Measurements from ENCODE around the gene HOXB8. TPM values are rescaled to one million over a fixed set of nuclear protein-coding genes. Genes with fewer than 3 reads are reported as not detected.
A peak's percentile ranks its signal among the peaks of the same experiment; 100 is the strongest.

HOXB8 gene
- total and polyA plus RNA-seq, 4 experiments from 2014 or later = not detected

DNA sequence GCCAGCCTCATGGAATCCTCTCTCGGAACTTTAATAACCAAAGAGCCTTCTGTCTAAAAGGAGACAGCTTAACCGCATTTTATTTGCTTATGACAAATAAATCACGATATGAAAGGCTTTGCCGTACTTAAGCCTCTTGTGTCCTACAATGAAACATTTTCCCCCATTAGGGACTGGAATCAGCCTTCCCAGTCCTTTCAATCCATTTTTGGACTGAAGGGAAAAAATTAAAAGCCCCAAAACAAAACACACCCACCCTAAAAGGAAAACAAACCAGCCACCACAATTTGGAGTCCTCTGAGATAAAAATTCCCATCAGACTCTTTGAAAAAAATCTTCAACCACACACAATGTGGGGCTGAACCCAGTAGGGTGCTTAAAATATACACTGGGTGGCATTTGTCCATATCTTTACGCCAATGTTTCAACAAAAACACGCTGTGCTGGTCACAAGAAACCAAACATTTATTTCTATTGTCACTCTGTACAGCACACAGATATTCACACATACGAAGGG is 40.0 kb downstream of the HOXB8 start:
- CTCF ChIA-PET (ENCODE audit: partially characterized antibody) = interaction anchor here (0.8 kb wide), 1 partner anchor 18 kb away, joined by 3 read pairs; the partner anchor contains the start of gene HOXB5
- POLR2A ChIA-PET (ENCODE audit: partially characterized antibody) = no interaction called here
- H3K4me3 ChIP-seq (ENCODE audit: low read length in 2 of 2) = no peak overlapping the region
- peaks cover 29% of the 10 kb centered on the region for H3K4me1 ChIP-seq (ENCODE audit: insufficient read depth, low read length)
- Mint-ChIP-seq H3K27ac (no peak overlapping the region), H3K9me3 (no peaks in the 10 kb centered on the region), H3K36me3 (peaks cover 7 to 12% of the 10 kb centered on the region in 2 donors), H3K4me3 (peak overlapping the region in 1 of 8 donors; percentile 37), H3K27me3 (peaks cover 9 to 13% of the 10 kb centered on the region in 2 donors), H3K4me1 (peaks cover 18 to 39% (median 27%) of the 10 kb centered on the region in 4 donors)
- no peak for DNase-seq
- no peaks in the 10 kb centered on the region for H3K27me3 ChIP-seq (ENCODE audit: insufficient read depth, low read length)
- no peaks in the 10 kb centered on the region for H3K36me3 ChIP-seq (ENCODE audit: insufficient read depth, low read length)
- no peak overlapping the region for H3K27ac ChIP-seq (ENCODE audit: low read depth, low read length)
- intact Hi-C loops (cut with micrococcal nuclease) = no loop called here
- H3K9me3 ChIP-seq (ENCODE audit: control insufficient read depth in 1 of 2, low read length in 2 of 2) = no peaks in the 10 kb centered on the region

GRCh38 chr17:48574505-48575065 is 40.5 kb downstream of the HOXB8 start:
- no peak overlapping the region for H3K27ac Mint-ChIP-seq
- CTCF ChIA-PET (ENCODE audit: partially characterized antibody) = interaction anchor here (0.6 to 0.8 kb wide), 2 partner anchors 17 to 19 kb away, joined by 3 read pairs; partner anchors contain the start of gene HOXB5
- intact Hi-C loops (cut with micrococcal nuclease) = no loop called here

GRCh38 chr17:48571826-48572417 is 43.2 kb downstream of the HOXB8 start:
- Histone ChIP-seq H3K36me3 (ENCODE audit: insufficient read depth, low read length) (no peaks in the 10 kb centered on the region), H3K27me3 (ENCODE audit: insufficient read depth, low read length) (no peaks in the 10 kb centered on the region), H3K27ac (ENCODE audit: low read depth, low read length) (no peak overlapping the region), H3K4me3 (ENCODE audit: low read length in 2 of 2) (no peak overlapping the region), H3K4me1 (ENCODE audit: insufficient read depth, low read length) (peaks cover 14% of the 10 kb centered on the region), H3K9me3 (ENCODE audit: control insufficient read depth in 1 of 2, low read length in 2 of 2) (no peaks in the 10 kb centered on the region)
- intact Hi-C loops (cut with micrococcal nuclease) = no loop called here
- ChIA-PET POLR2A (ENCODE audit: partially characterized antibody) (no interaction called here), CTCF (ENCODE audit: partially characterized antibody) (no interaction called here)
- Mint-ChIP-seq H3K4me3 (no peak overlapping the region), H3K27ac (no peak overlapping the region), H3K9me3 (no peaks in the 10 kb centered on the region), H3K4me1 (peaks cover 6 to 21% (median 12%) of the 10 kb centered on the region in 4 donors), H3K27me3 (peaks cover 0 to 11% of the 10 kb centered on the region in 2 donors), H3K36me3 (peaks cover 2 to 4% of the 10 kb centered on the region in 2 donors)
- DNase-seq = no peak

More at GRCh38 chr17:48574505-48575065, 40.5 kb downstream of the HOXB8 start:
- Mint-ChIP-seq H3K9me3 (no peaks in the 10 kb centered on the region), H3K4me1 (peaks cover 18 to 33% (median 24%) of the 10 kb centered on the region in 4 donors), H3K4me3 (peak overlapping the region in 1 of 8 donors; percentile 6), H3K27me3 (peaks cover 8 to 11% of the 10 kb centered on the region in 2 donors), H3K36me3 (peaks cover 7 to 12% of the 10 kb centered on the region in 2 donors)
- Histone ChIP-seq H3K27me3 (ENCODE audit: insufficient read depth, low read length) (no peaks in the 10 kb centered on the region), H3K36me3 (ENCODE audit: insufficient read depth, low read length) (no peaks in the 10 kb centered on the region), H3K4me1 (ENCODE audit: insufficient read depth, low read length) (peaks cover 25% of the 10 kb centered on the region), H3K4me3 (ENCODE audit: low read length in 2 of 2) (no peak overlapping the region), H3K27ac (ENCODE audit: low read depth, low read length) (no peak overlapping the region), H3K9me3 (ENCODE audit: control insufficient read depth in 1 of 2, low read length in 2 of 2) (no peaks in the 10 kb centered on the region)
- DNase-seq = no peak
- POLR2A ChIA-PET (ENCODE audit: partially characterized antibody) = no interaction called here

GRCh38 chr17:48571024-48571818 is 43.9 kb downstream of the HOXB8 start:
- ChIA-PET POLR2A (ENCODE audit: partially characterized antibody) (no interaction called here), CTCF (ENCODE audit: partially characterized antibody) (no interaction called here)
- Histone ChIP-seq H3K27me3 (ENCODE audit: insufficient read depth, low read length) (no peaks in the 10 kb centered on the region), H3K9me3 (ENCODE audit: control insufficient read depth in 1 of 2, low read length in 2 of 2) (no peaks in the 10 kb centered on the region), H3K27ac (ENCODE audit: low read depth, low read length) (no peak overlapping the region), H3K4me3 (ENCODE audit: low read length in 2 of 2) (no peak overlapping the region), H3K36me3 (ENCODE audit: insufficient read depth, low read length) (no peaks in the 10 kb centered on the region), H3K4me1 (ENCODE audit: insufficient read depth, low read length) (peaks cover 10% of the 10 kb centered on the region)
- no peak overlapping the region for H3K27ac Mint-ChIP-seq
- no peaks in the 10 kb centered on the region for H3K9me3 Mint-ChIP-seq
- DNase-seq = no peak
- H3K4me3 Mint-ChIP-seq = no peak overlapping the region
- H3K27me3 Mint-ChIP-seq = peaks cover 0 to 11% of the 10 kb centered on the region in 2 donors
- H3K4me1 Mint-ChIP-seq = peaks cover 6 to 18% (median 9%) of the 10 kb centered on the region in 4 donors
- H3K36me3 Mint-ChIP-seq = peaks cover 0 to 4% of the 10 kb centered on the region in 2 donors
- intact Hi-C loops (cut with micrococcal nuclease) = no loop called here

GRCh38 chr17:48570325-48571023 is 44.6 kb downstream of the HOXB8 start:
- CTCF ChIA-PET (ENCODE audit: partially characterized antibody) = interaction anchor here (1.2 kb wide), 1 partner anchor 23 kb away, joined by 3 read pairs; the partner anchor contains the start of gene HOXB5

DNA sequence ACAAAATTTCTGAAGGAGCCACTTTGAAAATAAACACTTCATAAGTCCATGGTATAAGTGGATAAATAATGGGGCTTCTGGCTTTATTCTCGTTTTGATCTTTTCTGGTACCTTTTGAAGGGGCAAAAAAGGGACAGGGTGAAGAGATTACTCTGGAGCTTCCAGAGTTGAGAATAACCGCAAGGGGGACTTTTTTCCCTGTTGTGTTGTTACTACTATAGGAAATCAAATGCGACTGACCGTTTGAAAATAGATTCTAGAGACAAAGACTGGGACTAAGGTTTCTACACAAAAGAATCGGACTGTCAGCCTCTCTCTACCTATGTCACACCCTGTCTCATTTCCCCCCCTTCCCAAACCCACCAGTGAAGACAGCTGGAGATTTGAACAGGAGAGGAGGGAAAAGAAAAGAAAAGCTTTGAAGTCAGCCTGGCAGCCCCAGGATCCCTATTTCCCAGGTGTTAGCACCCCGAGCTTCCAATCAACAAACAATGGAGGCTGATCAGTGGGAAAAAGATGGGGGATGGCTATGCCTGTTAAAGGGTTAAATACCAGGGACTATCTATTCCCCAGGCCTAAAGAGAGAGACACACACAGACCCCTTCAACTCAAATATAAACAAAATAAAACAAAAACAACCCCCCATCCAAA is 45.3 kb downstream of the HOXB8 start:
- H3K4me3 ChIP-seq (ENCODE audit: low read length in 2 of 2) = no peak overlapping the region
- no peaks in the 10 kb centered on the region for H3K27me3 ChIP-seq (ENCODE audit: insufficient read depth, low read length)
- CTCF ChIA-PET (ENCODE audit: partially characterized antibody) = interaction anchor here (1.2 kb wide), 1 partner anchor 23 kb away, joined by 3 read pairs; the partner anchor contains the start of gene HOXB5

More at GRCh38 chr17:48570325-48571023, 44.6 kb downstream of the HOXB8 start:
- no peak for DNase-seq
- H3K4me3 ChIP-seq (ENCODE audit: low read length in 2 of 2) = no peak overlapping the region
- no peaks in the 10 kb centered on the region for H3K27me3 ChIP-seq (ENCODE audit: insufficient read depth, low read length)
- Mint-ChIP-seq H3K27me3 (peaks cover 0 to 11% of the 10 kb centered on the region in 2 donors), H3K27ac (no peak overlapping the region), H3K9me3 (no peaks in the 10 kb centered on the region), H3K4me3 (no peak overlapping the region), H3K4me1 (peaks cover 1 to 12% (median 8%) of the 10 kb centered on the region in 4 donors), H3K36me3 (peaks cover 0 to 4% of the 10 kb centered on the region in 2 donors)
- no peaks in the 10 kb centered on the region for H3K9me3 ChIP-seq (ENCODE audit: control insufficient read depth in 1 of 2, low read length in 2 of 2)
- H3K36me3 ChIP-seq (ENCODE audit: insufficient read depth, low read length) = no peaks in the 10 kb centered on the region
- H3K27ac ChIP-seq (ENCODE audit: low read depth, low read length) = no peak overlapping the region
- POLR2A ChIA-PET (ENCODE audit: partially characterized antibody) = interaction anchor here (0.5 to 0.8 kb wide), 3 partner anchors 24 to 65 kb away, joined by 3 read pairs; no protein-coding TSS in a partner anchor
- intact Hi-C loops (cut with micrococcal nuclease) = no loop called here
- H3K4me1 ChIP-seq (ENCODE audit: insufficient read depth, low read length) = peaks cover 3% of the 10 kb centered on the region

More for the DNA sequence above, 45.3 kb downstream of the HOXB8 start:
- Histone ChIP-seq H3K4me1 (ENCODE audit: insufficient read depth, low read length) (peaks cover 3% of the 10 kb centered on the region), H3K36me3 (ENCODE audit: insufficient read depth, low read length) (no peaks in the 10 kb centered on the region), H3K9me3 (ENCODE audit: control insufficient read depth in 1 of 2, low read length in 2 of 2) (no peaks in the 10 kb centered on the region), H3K27ac (ENCODE audit: low read depth, low read length) (no peak overlapping the region)
- POLR2A ChIA-PET (ENCODE audit: partially characterized antibody) = interaction anchor here (0.5 to 0.8 kb wide), 4 partner anchors 24 to 233 kb away, joined by 3 read pairs; no protein-coding TSS in a partner anchor
- H3K9me3 Mint-ChIP-seq = no peaks in the 10 kb centered on the region
- no peak overlapping the region for H3K4me3 Mint-ChIP-seq
- H3K36me3 Mint-ChIP-seq = peaks cover 0 to 4% of the 10 kb centered on the region in 2 donors
- DNase-seq = no peak
- no peak overlapping the region for H3K27ac Mint-ChIP-seq
- peaks cover under 1 to 11% of the 10 kb centered on the region in 2 donors for H3K27me3 Mint-ChIP-seq
- intact Hi-C loops (cut with micrococcal nuclease) = no loop called here
- peaks cover 1 to 9% (median 8%) of the 10 kb centered on the region in 4 donors for H3K4me1 Mint-ChIP-seq

Data from CD4-positive, alpha-beta memory T cell (primary cell).